ENCODE data around the gene RGS7BP. TPM values are rescaled to one million over a fixed set of nuclear protein-coding genes. Genes with fewer than 3 reads are reported as not detected.

RGS7BP gene
- total RNA-seq, 1 donor from 2014 or later, result not detected

- Mint-ChIP-seq H3K27ac (ENCODE audit: unreplicated experiment) (no peak overlapping the region), H3K27me3 (ENCODE audit: low read depth) (peaks cover 3% of the 10 kb centered on the region), H3K36me3 (ENCODE audit: low read depth) (no peaks in the 10 kb centered on the region), H3K4me3 (ENCODE audit: unreplicated experiment) (no peak overlapping the region), H3K9me3 (ENCODE audit: low read depth) (peaks cover 3% of the 10 kb centered on the region), H3K4me1 (ENCODE audit: low read depth) (peaks cover 6% of the 10 kb centered on the region)
- DNase-seq (ENCODE audit: low spot score), result no peak
- no peak for TF ChIP-seq CTCF (IDR thresholded peaks at IDR 0.05)
These were observed 143.7 kb downstream of the RGS7BP start for GRCh38 chr5:64649512-64649911.

GRCh38 chr5:64653766-64654560 lies 148.1 kb downstream of the RGS7BP start:
- Mint-ChIP-seq H3K27ac (ENCODE audit: unreplicated experiment) (no peak overlapping the region), H3K9me3 (ENCODE audit: low read depth) (peaks cover 7% of the 10 kb centered on the region), H3K4me1 (ENCODE audit: low read depth) (no peaks in the 10 kb centered on the region), H3K36me3 (ENCODE audit: low read depth) (no peaks in the 10 kb centered on the region), H3K27me3 (ENCODE audit: low read depth) (peaks cover 12% of the 10 kb centered on the region), H3K4me3 (ENCODE audit: unreplicated experiment) (no peak overlapping the region)
- no peak for DNase-seq (ENCODE audit: low spot score)
- TF ChIP-seq CTCF (IDR thresholded peaks at IDR 0.05), result no peak

GRCh38 chr5:64654561-64654938 lies 148.7 kb downstream of the RGS7BP start:
- H3K27ac Mint-ChIP-seq (ENCODE audit: unreplicated experiment), result no peak overlapping the region
- H3K4me3 Mint-ChIP-seq (ENCODE audit: unreplicated experiment), result no peak overlapping the region
- no peak for TF ChIP-seq CTCF (IDR thresholded peaks at IDR 0.05)
- no peaks in the 10 kb centered on the region for H3K4me1 Mint-ChIP-seq (ENCODE audit: low read depth)
- H3K27me3 Mint-ChIP-seq (ENCODE audit: low read depth), result peaks cover 12% of the 10 kb centered on the region
- no peak for DNase-seq (ENCODE audit: low spot score)
- peaks cover 7% of the 10 kb centered on the region for H3K9me3 Mint-ChIP-seq (ENCODE audit: low read depth)
- H3K36me3 Mint-ChIP-seq (ENCODE audit: low read depth), result no peaks in the 10 kb centered on the region

GRCh38 chr5:64655596-64655995 lies 149.8 kb downstream of the RGS7BP start:
- TF ChIP-seq CTCF (IDR thresholded peaks at IDR 0.05), result no peak
- Mint-ChIP-seq H3K4me1 (ENCODE audit: low read depth) (no peaks in the 10 kb centered on the region), H3K4me3 (ENCODE audit: unreplicated experiment) (no peak overlapping the region), H3K9me3 (ENCODE audit: low read depth) (peaks cover 7% of the 10 kb centered on the region), H3K27ac (ENCODE audit: unreplicated experiment) (no peak overlapping the region), H3K36me3 (ENCODE audit: low read depth) (no peaks in the 10 kb centered on the region), H3K27me3 (ENCODE audit: low read depth) (peaks cover 13% of the 10 kb centered on the region)
- no peak for DNase-seq (ENCODE audit: low spot score)

- no peaks in the 10 kb centered on the region for H3K36me3 Mint-ChIP-seq (ENCODE audit: low read depth)
- peaks cover 4% of the 10 kb centered on the region for H3K9me3 Mint-ChIP-seq (ENCODE audit: low read depth)
- H3K27ac Mint-ChIP-seq (ENCODE audit: unreplicated experiment), result no peak overlapping the region
- H3K4me1 Mint-ChIP-seq (ENCODE audit: low read depth), result no peaks in the 10 kb centered on the region
- H3K4me3 Mint-ChIP-seq (ENCODE audit: unreplicated experiment), result no peak overlapping the region
- no peak for DNase-seq (ENCODE audit: low spot score)
- TF ChIP-seq CTCF (IDR thresholded peaks at IDR 0.05), result no peak
- peaks cover 11% of the 10 kb centered on the region for H3K27me3 Mint-ChIP-seq (ENCODE audit: low read depth)
These were observed 153.5 kb downstream of the RGS7BP start for GRCh38 chr5:64659289-64659688.

Other genes starting within 250 kb of the RGS7BP start
- gene SHISAL2B, start 184.5 kb downstream of the RGS7BP start, total RNA-seq, result not detected in 3 replicates

All from chondrocyte (in vitro differentiated cells).